ENCODE results near the gene ITPA. TPM values are rescaled to one million over a fixed set of nuclear protein-coding genes. Genes with fewer than 3 reads are reported as not detected.
A peak's percentile ranks its signal among the peaks of the same experiment; 100 is the strongest.

The ITPA gene
- total and polyA plus RNA-seq, 2 of the 13 experiments (the other 11 are each of a cell fraction or from before 2014, with no cell fraction given): 60.1 to 103 TPM

GRCh38 chr20:3250091-3250504 is 40.8 kb downstream of the ITPA start (continued):
- TF ChIP-seq KIAA2018 (CRISPR knock-in tag; IDR thresholded peaks at IDR 0.05; ENCODE audit: borderline replicate concordance) (no peak), RBM39 (IDR thresholded peaks at IDR 0.05; ENCODE audit: low read depth, low read length, poor library complexity, severe bottlenecking) (peak; percentile 27), NR2F6 (IDR thresholded peaks at IDR 0.05) (peak; percentile 93), NR2F6 (CRISPR knock-in tag; IDR thresholded peaks at IDR 0.05) (peak; percentile 97), SP5 (CRISPR knock-in tag; IDR thresholded peaks at IDR 0.05; ENCODE audit: borderline replicate concordance, low read depth) (peak; percentile 69), GMEB1 (CRISPR knock-in tag; IDR thresholded peaks at IDR 0.05; ENCODE audit: borderline replicate concordance) (peak; percentile 7; the same call in 1 of the 2 replicates), ZNF138 (CRISPR knock-in tag; IDR thresholded peaks at IDR 0.05; ENCODE audit: low read depth) (0 out of 2 replicates have a peak, but pooled peaks have one; percentile 55), JDP2 (CRISPR knock-in tag; IDR thresholded peaks at IDR 0.05; ENCODE audit: borderline replicate concordance) (no peak), FOSL2 (CRISPR knock-in tag; IDR thresholded peaks at IDR 0.05) (0 out of 2 replicates have a peak, but pooled peaks have one; percentile 37), KLF16 (CRISPR knock-in tag; IDR thresholded peaks at IDR 0.05) (peak in 1 of 2 experiments; percentile 60; a peak in 1 of 4 replicates)
- TF ChIP-seq, protein P1, sequence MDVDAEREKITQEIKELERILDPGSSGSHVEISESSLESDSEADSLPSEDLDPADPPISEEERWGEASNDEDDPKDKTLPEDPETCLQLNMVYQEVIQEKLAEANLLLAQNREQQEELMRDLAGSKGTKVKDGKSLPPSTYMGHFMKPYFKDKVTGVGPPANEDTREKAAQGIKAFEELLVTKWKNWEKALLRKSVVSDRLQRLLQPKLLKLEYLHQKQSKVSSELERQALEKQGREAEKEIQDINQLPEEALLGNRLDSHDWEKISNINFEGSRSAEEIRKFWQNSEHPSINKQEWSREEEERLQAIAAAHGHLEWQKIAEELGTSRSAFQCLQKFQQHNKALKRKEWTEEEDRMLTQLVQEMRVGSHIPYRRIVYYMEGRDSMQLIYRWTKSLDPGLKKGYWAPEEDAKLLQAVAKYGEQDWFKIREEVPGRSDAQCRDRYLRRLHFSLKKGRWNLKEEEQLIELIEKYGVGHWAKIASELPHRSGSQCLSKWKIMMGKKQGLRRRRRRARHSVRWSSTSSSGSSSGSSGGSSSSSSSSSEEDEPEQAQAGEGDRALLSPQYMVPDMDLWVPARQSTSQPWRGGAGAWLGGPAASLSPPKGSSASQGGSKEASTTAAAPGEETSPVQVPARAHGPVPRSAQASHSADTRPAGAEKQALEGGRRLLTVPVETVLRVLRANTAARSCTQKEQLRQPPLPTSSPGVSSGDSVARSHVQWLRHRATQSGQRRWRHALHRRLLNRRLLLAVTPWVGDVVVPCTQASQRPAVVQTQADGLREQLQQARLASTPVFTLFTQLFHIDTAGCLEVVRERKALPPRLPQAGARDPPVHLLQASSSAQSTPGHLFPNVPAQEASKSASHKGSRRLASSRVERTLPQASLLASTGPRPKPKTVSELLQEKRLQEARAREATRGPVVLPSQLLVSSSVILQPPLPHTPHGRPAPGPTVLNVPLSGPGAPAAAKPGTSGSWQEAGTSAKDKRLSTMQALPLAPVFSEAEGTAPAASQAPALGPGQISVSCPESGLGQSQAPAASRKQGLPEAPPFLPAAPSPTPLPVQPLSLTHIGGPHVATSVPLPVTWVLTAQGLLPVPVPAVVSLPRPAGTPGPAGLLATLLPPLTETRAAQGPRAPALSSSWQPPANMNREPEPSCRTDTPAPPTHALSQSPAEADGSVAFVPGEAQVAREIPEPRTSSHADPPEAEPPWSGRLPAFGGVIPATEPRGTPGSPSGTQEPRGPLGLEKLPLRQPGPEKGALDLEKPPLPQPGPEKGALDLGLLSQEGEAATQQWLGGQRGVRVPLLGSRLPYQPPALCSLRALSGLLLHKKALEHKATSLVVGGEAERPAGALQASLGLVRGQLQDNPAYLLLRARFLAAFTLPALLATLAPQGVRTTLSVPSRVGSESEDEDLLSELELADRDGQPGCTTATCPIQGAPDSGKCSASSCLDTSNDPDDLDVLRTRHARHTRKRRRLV (CRISPR knock-in tag; IDR thresholded peaks at IDR 0.05): 0 out of 2 replicates have a peak, but pooled peaks have one; percentile 31
- TF ChIP-seq, protein P2, sequence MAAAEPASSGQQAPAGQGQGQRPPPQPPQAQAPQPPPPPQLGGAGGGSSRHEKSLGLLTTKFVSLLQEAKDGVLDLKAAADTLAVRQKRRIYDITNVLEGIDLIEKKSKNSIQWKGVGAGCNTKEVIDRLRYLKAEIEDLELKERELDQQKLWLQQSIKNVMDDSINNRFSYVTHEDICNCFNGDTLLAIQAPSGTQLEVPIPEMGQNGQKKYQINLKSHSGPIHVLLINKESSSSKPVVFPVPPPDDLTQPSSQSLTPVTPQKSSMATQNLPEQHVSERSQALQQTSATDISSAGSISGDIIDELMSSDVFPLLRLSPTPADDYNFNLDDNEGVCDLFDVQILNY (CRISPR knock-in tag; conservative IDR thresholded peaks at IDR 0.05): no peak

All from HepG2 (cell line).